ENCODE results near the gene IDUA. TPM values are rescaled to one million over a fixed set of nuclear protein-coding genes. Genes with fewer than 3 reads are reported as not detected.

Gene IDUA
- total RNA-seq, 1 experiment from 2014 or later: 10.1 TPM

DNA sequence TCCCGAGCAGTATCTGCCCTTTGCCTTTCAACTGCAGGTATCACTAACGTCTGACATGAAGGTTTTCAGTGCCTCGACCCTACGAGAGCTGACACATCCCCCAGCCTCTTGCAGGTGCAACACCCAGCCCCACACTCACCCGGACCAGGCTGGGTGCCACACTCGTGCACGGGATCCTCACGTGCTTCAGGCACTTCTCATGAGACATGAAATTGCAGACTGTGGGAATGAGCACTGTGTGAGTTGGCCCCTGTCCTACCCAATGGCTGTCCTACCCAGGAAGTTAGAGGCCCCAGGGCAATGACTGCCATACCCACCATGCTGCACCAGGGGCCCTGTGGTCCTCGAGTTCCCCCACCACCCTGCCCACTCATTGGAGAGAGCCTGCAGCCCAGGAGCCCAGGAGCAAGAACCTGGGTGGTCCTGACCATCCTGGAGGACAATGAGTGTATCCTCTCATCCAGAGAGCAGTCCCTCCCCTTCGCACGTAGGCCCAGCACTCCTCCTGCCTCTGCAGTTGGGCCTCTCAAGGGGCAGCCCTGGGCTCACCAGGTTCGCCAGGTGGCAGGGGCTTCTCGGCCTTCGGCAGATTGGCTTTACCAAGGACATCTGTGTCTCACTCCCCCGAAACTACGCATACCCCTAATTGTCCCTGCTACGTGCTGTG lies 15.9 kb upstream of the IDUA start:
- DNase-seq (peak; percentile 9), ATAC-seq (no peak)
- Histone ChIP-seq H2AFZ (ENCODE audit: low read length) (no peak overlapping the region), H3K4me2 (ENCODE audit: low read length) (peak overlapping the region; percentile 91; the same call in 1 of the 2 replicates), H3K27me3 (ENCODE audit: low read length) (no peaks in the 10 kb centered on the region), H3K27ac (ENCODE audit: low read length) (no peak overlapping the region), H3K9me3 (ENCODE audit: low read length) (no peaks in the 10 kb centered on the region), H3K36me3 (ENCODE audit: low read depth, low read length) (no peaks in the 10 kb centered on the region), H4K20me1 (ENCODE audit: low read length) (no peaks in the 10 kb centered on the region; the same call in 1 of the 2 replicates), H3K9ac (ENCODE audit: low read length) (no peak overlapping the region), H3K4me1 (ENCODE audit: insufficient read depth, low read length) (peaks cover 18% of the 10 kb centered on the region), H3F3A (ENCODE audit: low read length, unreplicated experiment) (no peaks in the 10 kb centered on the region), H3K79me2 (ENCODE audit: low read length) (peaks cover 7% of the 10 kb centered on the region; the same call in 1 of the 2 replicates), H3K4me3 (ENCODE audit: low read length) (no peak overlapping the region), H3K9me2 (replicated peaks; ENCODE audit: low read length) (no peaks in the 10 kb centered on the region)
- POLR2A ChIA-PET (ENCODE audit: unreplicated experiment): no interaction called here
- CTCF ChIA-PET: no interaction called here
- intact Hi-C loops (cut with micrococcal nuclease): no loop called here
- TF ChIP-seq EZH2phosphoT487 (IDR thresholded peaks at IDR 0.05; ENCODE audit: borderline replicate concordance, low read length) (no peak), EZH2 (IDR thresholded peaks at IDR 0.05; ENCODE audit: low read length, unreplicated experiment) (no peak)
- TF ChIP-seq, protein P1, sequence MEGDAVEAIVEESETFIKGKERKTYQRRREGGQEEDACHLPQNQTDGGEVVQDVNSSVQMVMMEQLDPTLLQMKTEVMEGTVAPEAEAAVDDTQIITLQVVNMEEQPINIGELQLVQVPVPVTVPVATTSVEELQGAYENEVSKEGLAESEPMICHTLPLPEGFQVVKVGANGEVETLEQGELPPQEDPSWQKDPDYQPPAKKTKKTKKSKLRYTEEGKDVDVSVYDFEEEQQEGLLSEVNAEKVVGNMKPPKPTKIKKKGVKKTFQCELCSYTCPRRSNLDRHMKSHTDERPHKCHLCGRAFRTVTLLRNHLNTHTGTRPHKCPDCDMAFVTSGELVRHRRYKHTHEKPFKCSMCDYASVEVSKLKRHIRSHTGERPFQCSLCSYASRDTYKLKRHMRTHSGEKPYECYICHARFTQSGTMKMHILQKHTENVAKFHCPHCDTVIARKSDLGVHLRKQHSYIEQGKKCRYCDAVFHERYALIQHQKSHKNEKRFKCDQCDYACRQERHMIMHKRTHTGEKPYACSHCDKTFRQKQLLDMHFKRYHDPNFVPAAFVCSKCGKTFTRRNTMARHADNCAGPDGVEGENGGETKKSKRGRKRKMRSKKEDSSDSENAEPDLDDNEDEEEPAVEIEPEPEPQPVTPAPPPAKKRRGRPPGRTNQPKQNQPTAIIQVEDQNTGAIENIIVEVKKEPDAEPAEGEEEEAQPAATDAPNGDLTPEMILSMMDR (conservative IDR thresholded peaks at IDR 0.05; ENCODE audit: low read depth, low read length): no peak
- TSS peak; percentile 21 for BruUV-seq (replicated peaks)

DNA sequence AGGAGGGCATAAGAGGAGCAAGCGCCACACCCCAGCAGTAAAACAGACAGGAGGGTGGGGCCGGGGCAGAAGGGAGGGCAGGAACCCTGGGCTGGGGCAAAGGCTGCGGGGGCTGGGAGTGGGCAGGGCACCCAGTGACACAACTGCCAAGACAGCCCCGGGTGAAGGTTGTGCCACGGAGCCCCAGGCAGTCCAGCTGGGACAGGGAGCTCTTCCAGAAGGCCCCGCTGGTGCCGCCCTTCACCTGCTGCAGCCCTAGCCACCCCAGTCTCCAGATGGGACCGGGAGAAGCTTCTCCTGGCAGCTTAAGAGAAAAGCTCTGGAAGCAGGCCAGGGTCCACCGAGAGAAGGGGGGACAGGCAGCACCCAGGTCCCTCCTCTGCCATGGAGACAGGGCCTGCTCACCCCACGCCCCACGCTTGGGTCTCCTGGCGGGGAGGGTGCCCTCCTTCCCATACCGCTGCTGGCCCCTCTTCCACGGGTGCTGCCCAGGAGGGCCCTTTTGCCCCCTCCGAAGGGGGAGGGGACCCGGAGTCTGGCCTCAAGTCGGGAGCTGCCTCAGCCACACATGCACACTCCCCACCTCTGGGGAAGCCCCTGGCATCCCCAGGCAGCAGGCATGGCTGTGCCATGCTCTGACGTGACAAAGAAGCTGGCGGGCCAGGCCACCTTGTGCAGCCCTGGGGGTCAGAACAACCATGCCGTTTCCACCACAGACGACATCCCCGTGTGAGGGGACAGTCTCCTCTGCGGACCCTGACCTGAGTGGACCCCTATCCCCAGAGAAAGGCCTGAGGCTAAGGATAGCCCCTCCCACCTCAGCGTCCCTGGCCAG lies 15.0 kb upstream of the IDUA start:
- H3K4me2 ChIP-seq (ENCODE audit: low read length): peak overlapping the region; percentile 91
- H3F3A ChIP-seq (ENCODE audit: low read length, unreplicated experiment): no peaks in the 10 kb centered on the region
- no peaks in the 10 kb centered on the region for H3K9me3 ChIP-seq (ENCODE audit: low read length)
- DNase-seq (no peak), ATAC-seq (peak; percentile 5)
- no peaks in the 10 kb centered on the region for H3K36me3 ChIP-seq (ENCODE audit: low read depth, low read length)
- H3K27ac ChIP-seq (ENCODE audit: low read length): no peak overlapping the region
- peaks cover 18% of the 10 kb centered on the region for H3K4me1 ChIP-seq (ENCODE audit: insufficient read depth, low read length)
- H3K27me3 ChIP-seq (ENCODE audit: low read length): no peaks in the 10 kb centered on the region
- H3K9me2 ChIP-seq (replicated peaks; ENCODE audit: low read length): no peaks in the 10 kb centered on the region
- intact Hi-C loops (cut with micrococcal nuclease): no loop called here
- TSS peak; percentile 31 for BruUV-seq (replicated peaks)
- peaks cover 7% of the 10 kb centered on the region; the same call in 1 of the 2 replicates for H3K79me2 ChIP-seq (ENCODE audit: low read length)
- TF ChIP-seq EZH2phosphoT487 (IDR thresholded peaks at IDR 0.05; ENCODE audit: borderline replicate concordance, low read length): no peak
- TF ChIP-seq EZH2 (IDR thresholded peaks at IDR 0.05; ENCODE audit: low read length, unreplicated experiment): no peak
- TF ChIP-seq, protein P1 (conservative IDR thresholded peaks at IDR 0.05; ENCODE audit: low read depth, low read length): no peak
- H4K20me1 ChIP-seq (ENCODE audit: low read length): no peaks in the 10 kb centered on the region; the same call in 1 of the 2 replicates
- ChIA-PET POLR2A (ENCODE audit: unreplicated experiment) (no interaction called here), CTCF (no interaction called here)
- H3K4me3 ChIP-seq (ENCODE audit: low read length): peak overlapping the region; percentile 78
- H3K9ac ChIP-seq (ENCODE audit: low read length): peak overlapping the region; percentile 53; the same call in 1 of the 2 replicates
- H2AFZ ChIP-seq (ENCODE audit: low read length): no peak overlapping the region
